GM12878 (cell line): ENCODE data around the gene SAMD15. TPM values are rescaled to one million over a fixed set of nuclear protein-coding genes. Genes with fewer than 3 reads are reported as not detected.

Experiments used
- EGR1 ChIP-seq, 2 experiments: IDR thresholded peaks; 1 replicate in 1 of 2; 2 replicates in 1 of 2; pipeline ENCODE4 v1.6.1; 2011 to 2012; ENCODE audit warnings: low read depth in 2 of 2, low read length in 2 of 2, borderline replicate concordance in 1 of 2, mild to moderate bottlenecking in 1 of 2, moderate library complexity in 1 of 2
- ESRRA ChIP-seq: IDR thresholded peaks from 2 replicates; pipeline ENCODE4 v1.6.1; 2012; ENCODE audit warnings: mild to moderate bottlenecking, low read length, improper control_type of control experiment
- FOS ChIP-seq: IDR thresholded peaks from 3 replicates; pipeline ENCODE4 v1.6.1; 2011; ENCODE audit warnings: borderline replicate concordance; ENCODE audit not compliant: insufficient read length; ENCODE audit errors: extremely low read depth
- MXI1 ChIP-seq: fragments of 150-350 bp; IDR thresholded peaks from 2 replicates; pipeline ENCODE4 v1.6.1; 2011; ENCODE audit warnings: low read depth, mild to moderate bottlenecking, inconsistent platforms, low read length, improper control_type of control experiment
- NFIC ChIP-seq: IDR thresholded peaks from 2 replicates; pipeline ENCODE4 v1.6.1; 2012; ENCODE audit warnings: low read depth, mild to moderate bottlenecking, inconsistent platforms, low read length, moderate library complexity
- NR2C1 ChIP-seq: fragments of 450-650 bp; IDR thresholded peaks from 2 replicates; pipeline ENCODE4 v1.6.1; 2017; ENCODE audit warnings: antibody characterized with exemption, mild to moderate bottlenecking, moderate library complexity
- POU2F2 ChIP-seq: IDR thresholded peaks from 3 replicates; pipeline ENCODE4 v1.6.1; 2011; ENCODE audit warnings: low read depth, mild to moderate bottlenecking, low read length, borderline replicate concordance
- RUNX3 ChIP-seq: IDR thresholded peaks from 2 replicates; pipeline ENCODE4 v1.6.1; 2012; ENCODE audit warnings: low read length, inconsistent platforms
- SMC3 ChIP-seq: IDR thresholded peaks from 2 replicates; pipeline ENCODE4 v1.6.1; 2011; ENCODE audit warnings: low read length, improper control_type of control experiment, borderline replicate concordance
- SPI1 ChIP-seq: IDR thresholded peaks from 2 replicates; pipeline ENCODE4 v1.6.1; 2011; ENCODE audit warnings: low read depth, mild to moderate bottlenecking, low read length, moderate library complexity, borderline replicate concordance; ENCODE audit not compliant: insufficient read depth
- STAT1 ChIP-seq: fragments of 450-650 bp; conservative IDR thresholded peaks from 2 replicates; pipeline ENCODE4 v1.6.1; 2014; ENCODE audit warnings: antibody characterized with exemption, mild to moderate bottlenecking
- TBL1XR1 ChIP-seq: IDR thresholded peaks from 2 replicates; pipeline ENCODE4 v1.6.1; 2012; ENCODE audit warnings: low read depth, low read length, improper control_type of control experiment
- YY1 ChIP-seq: IDR thresholded peaks from 2 replicates; pipeline ENCODE4 v1.6.1; 2011; ENCODE audit warnings: low read depth, mild to moderate bottlenecking, low read length
- polyA plus RNA-seq, 11 experiments: library from polyadenylated mRNA; depleted of rRNA in 4 of 11; unstranded in 6 of 11; stranded (reverse) in 5 of 11; fragments of >200 nt; fragmentation: Nextera tagmentation in 4 of 11; fragmentation: Illumina TruSeq in 1 of 11; extraction: Ambion mirVana in 4 of 11; extraction: Trizol in 1 of 11; gene quantifications; 1 replicate in 1 of 11; 2 replicates in 10 of 11; pipeline versions ENCODE4 v1.2.1 to v1.2.3, GENCODE V29; 2011 to 2016; ENCODE audit warnings: inconsistent platforms in 2 of 11, missing spikeins in 2 of 11, low read depth in 1 of 11
- total RNA-seq, 4 experiments: library from RNA; depleted of rRNA in 3 of 4; stranded (reverse); fragments of >200 nt in 3 of 4; fragmentation: Illumina TruSeq in 1 of 4; extraction: Trizol in 1 of 4; gene quantifications; 2 replicates each; pipeline versions ENCODE4 v1.2.1 to v1.2.3, GENCODE V29; 2013 to 2021
- TF ChIP-seq, protein P1 (sequence below): fragments of 150-350 bp; IDR thresholded peaks from 2 replicates; pipeline ENCODE4 v1.6.1; 2016; ENCODE audit warnings: low read depth, low read length
- TF ChIP-seq, protein P2 (sequence below): IDR thresholded peaks from 2 replicates; pipeline ENCODE4 v1.6.1; 2011; ENCODE audit warnings: low read depth, low read length, improper control_type of control experiment, borderline replicate concordance
- TF ChIP-seq, protein P3 (sequence below): IDR thresholded peaks from 2 replicates; pipeline ENCODE4 v1.6.1; 2012; ENCODE audit warnings: improper control_type of control experiment, low read depth, low read length; ENCODE audit not compliant: insufficient replicate concordance
- TF ChIP-seq, protein P4 (sequence below): fragments of 450-650 bp; IDR thresholded peaks from 2 replicates; pipeline ENCODE4 v1.6.1; 2016; ENCODE audit warnings: mild to moderate bottlenecking
- TF ChIP-seq, protein P5 (sequence below): IDR thresholded peaks from 2 replicates; pipeline ENCODE4 v1.6.1; 2012; ENCODE audit warnings: low read depth, low read length, improper control_type of control experiment

SAMD15 gene
- total and polyA plus RNA-seq, 10 of the 15 experiments (the other 5 are each of a cell fraction or from before 2014, with no cell fraction given), result 0.33 to 2.0 (median 0.97) TPM

DNA sequence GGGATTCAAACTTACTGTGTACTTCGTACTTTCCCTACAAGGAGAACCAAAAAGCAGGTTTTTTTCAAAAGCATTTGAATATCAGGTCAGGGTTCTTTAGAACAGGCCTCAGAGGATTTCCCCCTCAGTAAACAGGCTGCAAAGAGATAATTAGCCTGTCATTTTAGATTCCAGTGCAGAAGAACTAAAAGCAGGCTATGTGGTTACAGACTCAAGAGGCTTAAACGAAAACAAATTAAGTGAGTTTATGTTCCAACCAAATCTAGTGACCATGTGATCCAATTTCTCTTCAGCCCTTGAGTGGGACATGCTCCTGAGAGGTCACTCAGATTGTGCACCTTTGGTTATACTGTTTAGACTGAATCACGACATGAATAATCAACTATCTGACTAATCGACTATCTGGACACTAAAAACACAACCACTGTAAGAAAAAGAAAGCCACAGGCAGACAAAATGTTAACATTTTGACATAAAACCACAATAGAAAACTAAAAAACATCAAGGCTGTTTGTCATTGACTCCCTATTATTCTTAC lies 4.8 kb upstream of the SAMD15 start (continued):
- TF ChIP-seq STAT1 (no peak), NFIC (peak; percentile 38; the same call in 1 of the 2 replicates), SPI1 (no peak), FOS (no peak), EGR1 (IDR thresholded peaks at IDR 0.05; ENCODE audit: borderline replicate concordance in 1 of 2, low read depth in 2 of 2, low read length in 2 of 2) (no peak), SMC3 (no peak), MXI1 (no peak), POU2F2 (peak; percentile 90; the same call in 2 of the 3 replicates), ESRRA (no peak), RUNX3 (peak; percentile 75), NR2C1 (no peak), TBL1XR1 (no peak), YY1 (no peak)
- TF ChIP-seq, protein P1, sequence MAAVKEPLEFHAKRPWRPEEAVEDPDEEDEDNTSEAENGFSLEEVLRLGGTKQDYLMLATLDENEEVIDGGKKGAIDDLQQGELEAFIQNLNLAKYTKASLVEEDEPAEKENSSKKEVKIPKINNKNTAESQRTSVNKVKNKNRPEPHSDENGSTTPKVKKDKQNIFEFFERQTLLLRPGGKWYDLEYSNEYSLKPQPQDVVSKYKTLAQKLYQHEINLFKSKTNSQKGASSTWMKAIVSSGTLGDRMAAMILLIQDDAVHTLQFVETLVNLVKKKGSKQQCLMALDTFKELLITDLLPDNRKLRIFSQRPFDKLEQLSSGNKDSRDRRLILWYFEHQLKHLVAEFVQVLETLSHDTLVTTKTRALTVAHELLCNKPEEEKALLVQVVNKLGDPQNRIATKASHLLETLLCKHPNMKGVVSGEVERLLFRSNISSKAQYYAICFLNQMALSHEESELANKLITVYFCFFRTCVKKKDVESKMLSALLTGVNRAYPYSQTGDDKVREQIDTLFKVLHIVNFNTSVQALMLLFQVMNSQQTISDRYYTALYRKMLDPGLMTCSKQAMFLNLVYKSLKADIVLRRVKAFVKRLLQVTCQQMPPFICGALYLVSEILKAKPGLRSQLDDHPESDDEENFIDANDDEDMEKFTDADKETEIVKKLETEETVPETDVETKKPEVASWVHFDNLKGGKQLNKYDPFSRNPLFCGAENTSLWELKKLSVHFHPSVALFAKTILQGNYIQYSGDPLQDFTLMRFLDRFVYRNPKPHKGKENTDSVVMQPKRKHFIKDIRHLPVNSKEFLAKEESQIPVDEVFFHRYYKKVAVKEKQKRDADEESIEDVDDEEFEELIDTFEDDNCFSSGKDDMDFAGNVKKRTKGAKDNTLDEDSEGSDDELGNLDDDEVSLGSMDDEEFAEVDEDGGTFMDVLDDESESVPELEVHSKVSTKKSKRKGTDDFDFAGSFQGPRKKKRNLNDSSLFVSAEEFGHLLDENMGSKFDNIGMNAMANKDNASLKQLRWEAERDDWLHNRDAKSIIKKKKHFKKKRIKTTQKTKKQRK, result no peak
- TF ChIP-seq, protein P2, sequence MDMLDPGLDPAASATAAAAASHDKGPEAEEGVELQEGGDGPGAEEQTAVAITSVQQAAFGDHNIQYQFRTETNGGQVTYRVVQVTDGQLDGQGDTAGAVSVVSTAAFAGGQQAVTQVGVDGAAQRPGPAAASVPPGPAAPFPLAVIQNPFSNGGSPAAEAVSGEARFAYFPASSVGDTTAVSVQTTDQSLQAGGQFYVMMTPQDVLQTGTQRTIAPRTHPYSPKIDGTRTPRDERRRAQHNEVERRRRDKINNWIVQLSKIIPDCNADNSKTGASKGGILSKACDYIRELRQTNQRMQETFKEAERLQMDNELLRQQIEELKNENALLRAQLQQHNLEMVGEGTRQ, result peak; percentile 9; the same call in 1 of the 2 replicates
- TF ChIP-seq, protein P3, sequence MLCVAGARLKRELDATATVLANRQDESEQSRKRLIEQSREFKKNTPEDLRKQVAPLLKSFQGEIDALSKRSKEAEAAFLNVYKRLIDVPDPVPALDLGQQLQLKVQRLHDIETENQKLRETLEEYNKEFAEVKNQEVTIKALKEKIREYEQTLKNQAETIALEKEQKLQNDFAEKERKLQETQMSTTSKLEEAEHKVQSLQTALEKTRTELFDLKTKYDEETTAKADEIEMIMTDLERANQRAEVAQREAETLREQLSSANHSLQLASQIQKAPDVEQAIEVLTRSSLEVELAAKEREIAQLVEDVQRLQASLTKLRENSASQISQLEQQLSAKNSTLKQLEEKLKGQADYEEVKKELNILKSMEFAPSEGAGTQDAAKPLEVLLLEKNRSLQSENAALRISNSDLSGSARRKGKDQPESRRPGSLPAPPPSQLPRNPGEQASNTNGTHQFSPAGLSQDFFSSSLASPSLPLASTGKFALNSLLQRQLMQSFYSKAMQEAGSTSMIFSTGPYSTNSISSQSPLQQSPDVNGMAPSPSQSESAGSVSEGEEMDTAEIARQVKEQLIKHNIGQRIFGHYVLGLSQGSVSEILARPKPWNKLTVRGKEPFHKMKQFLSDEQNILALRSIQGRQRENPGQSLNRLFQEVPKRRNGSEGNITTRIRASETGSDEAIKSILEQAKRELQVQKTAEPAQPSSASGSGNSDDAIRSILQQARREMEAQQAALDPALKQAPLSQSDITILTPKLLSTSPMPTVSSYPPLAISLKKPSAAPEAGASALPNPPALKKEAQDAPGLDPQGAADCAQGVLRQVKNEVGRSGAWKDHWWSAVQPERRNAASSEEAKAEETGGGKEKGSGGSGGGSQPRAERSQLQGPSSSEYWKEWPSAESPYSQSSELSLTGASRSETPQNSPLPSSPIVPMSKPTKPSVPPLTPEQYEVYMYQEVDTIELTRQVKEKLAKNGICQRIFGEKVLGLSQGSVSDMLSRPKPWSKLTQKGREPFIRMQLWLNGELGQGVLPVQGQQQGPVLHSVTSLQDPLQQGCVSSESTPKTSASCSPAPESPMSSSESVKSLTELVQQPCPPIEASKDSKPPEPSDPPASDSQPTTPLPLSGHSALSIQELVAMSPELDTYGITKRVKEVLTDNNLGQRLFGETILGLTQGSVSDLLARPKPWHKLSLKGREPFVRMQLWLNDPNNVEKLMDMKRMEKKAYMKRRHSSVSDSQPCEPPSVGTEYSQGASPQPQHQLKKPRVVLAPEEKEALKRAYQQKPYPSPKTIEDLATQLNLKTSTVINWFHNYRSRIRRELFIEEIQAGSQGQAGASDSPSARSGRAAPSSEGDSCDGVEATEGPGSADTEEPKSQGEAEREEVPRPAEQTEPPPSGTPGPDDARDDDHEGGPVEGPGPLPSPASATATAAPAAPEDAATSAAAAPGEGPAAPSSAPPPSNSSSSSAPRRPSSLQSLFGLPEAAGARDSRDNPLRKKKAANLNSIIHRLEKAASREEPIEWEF, result no peak
- TF ChIP-seq, protein P4, sequence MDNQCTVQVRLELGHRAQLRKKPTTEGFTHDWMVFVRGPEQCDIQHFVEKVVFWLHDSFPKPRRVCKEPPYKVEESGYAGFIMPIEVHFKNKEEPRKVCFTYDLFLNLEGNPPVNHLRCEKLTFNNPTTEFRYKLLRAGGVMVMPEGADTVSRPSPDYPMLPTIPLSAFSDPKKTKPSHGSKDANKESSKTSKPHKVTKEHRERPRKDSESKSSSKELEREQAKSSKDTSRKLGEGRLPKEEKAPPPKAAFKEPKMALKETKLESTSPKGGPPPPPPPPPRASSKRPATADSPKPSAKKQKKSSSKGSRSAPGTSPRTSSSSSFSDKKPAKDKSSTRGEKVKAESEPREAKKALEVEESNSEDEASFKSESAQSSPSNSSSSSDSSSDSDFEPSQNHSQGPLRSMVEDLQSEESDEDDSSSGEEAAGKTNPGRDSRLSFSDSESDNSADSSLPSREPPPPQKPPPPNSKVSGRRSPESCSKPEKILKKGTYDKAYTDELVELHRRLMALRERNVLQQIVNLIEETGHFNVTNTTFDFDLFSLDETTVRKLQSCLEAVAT, result peak; percentile 68
- TF ChIP-seq, protein P5, sequence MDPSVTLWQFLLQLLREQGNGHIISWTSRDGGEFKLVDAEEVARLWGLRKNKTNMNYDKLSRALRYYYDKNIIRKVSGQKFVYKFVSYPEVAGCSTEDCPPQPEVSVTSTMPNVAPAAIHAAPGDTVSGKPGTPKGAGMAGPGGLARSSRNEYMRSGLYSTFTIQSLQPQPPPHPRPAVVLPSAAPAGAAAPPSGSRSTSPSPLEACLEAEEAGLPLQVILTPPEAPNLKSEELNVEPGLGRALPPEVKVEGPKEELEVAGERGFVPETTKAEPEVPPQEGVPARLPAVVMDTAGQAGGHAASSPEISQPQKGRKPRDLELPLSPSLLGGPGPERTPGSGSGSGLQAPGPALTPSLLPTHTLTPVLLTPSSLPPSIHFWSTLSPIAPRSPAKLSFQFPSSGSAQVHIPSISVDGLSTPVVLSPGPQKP, result no peak
